GM19467 (cell line): ENCODE results near the gene SLC25A12.

Source experiments
- ATAC-seq: cut with Tn5 transposase; IDR thresholded peaks from one replicate; pipeline ENCODE4 v1.9.1; 2021; ENCODE audit warnings: mild to moderate bottlenecking, moderate library complexity; ENCODE audit not compliant: unreplicated experiment

Gene SLC25A12

DNA sequence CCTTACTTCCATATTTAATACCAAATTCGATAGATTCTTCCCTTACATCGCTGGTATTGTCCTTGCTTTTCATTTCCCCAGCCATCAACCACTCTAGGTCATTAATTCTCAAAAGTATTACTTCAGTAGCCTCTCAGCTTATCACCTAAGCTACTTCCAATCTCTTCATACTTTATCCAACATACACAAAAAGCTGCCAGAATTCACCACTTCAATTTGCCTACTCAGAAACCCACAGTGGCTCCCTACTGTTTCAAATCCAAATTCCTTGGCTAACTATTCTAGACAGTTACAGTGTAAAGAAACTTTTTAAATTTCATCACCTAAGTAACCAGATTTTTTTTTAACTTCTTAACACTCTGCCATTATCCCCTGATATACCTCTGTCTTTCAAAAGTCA is 4.7 kb downstream of the SLC25A12 start:
- no peak for ATAC-seq

DNA sequence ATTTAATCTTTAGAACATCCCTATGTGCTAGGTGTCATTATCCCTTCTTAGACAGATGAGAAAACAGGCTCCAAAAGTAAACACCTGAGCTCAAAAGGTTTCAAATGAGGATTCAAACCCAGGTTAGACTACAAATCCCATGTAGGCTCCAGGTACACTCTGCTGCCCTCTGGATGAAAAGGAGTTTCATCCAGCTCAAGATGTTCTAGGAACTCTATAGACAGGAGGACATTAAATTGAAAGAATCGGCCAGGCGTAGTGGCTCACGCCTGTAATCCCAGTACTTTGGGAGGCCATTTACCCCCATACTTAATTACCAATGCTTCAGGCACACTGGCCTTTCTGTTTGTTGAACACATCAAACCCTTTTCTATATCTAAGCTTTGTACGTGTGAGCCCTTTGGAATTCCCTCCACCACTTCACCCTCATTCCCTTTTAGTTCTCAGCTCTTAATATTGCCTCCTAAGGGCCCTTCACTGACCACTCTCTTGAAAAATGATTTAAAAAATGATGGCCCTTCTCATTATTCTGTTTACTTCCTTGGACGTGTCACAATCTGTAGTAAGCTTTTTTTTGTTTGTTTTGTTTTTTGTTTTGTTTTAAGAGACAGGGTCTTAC is 10.7 kb downstream of the SLC25A12 start:
- no peak for ATAC-seq

DNA sequence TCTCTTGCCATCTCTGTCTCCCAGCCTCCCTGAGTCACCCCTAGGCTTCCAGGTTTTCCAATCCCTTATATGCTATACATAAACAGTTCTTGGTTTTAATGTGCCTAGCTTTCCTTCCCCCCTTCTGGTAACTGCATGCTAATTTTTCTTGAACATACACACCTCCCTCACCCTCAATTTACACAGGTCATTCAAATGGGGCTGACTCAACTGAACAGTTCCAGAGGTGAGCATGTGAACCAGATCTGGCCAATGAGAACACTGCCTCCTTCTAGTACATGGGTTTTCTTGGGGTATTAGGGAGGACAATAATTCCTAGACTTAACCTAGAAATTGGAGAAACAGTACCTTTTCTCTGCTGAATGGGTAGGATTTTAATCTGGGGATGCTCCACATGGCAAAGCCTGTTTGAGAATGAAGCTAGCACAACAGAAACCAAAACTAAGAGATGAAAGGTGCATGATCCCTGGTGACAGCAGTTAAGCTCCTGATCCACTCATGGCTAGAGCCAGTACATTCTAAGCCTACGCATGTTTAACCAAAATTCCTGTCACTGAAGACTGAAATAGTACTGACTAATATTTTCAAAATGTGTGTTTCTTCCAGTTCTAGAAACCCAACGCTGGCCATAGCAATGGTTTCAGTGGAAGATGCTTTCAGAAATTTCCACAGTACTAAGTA is 11.8 kb downstream of the SLC25A12 start:
- no peak for ATAC-seq

DNA sequence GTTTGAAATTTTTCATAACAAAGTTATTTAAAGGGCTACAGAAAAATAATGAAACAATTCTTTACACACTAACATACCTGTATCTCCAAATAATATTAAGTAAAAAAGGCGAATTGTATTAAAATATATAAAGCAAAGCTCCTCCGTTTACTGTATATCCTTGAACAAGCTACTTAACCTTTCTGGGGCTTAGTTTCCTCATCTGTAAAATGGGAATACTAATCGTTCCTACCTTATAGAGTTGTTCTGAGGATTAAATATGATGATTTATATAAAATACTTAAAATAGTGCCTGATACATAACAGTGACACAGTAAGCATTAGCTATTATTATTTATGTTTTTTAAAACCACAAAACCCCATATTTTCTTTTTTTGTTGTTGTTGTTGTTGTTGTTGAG is 13.3 kb downstream of the SLC25A12 start:
- ATAC-seq: no peak

DNA sequence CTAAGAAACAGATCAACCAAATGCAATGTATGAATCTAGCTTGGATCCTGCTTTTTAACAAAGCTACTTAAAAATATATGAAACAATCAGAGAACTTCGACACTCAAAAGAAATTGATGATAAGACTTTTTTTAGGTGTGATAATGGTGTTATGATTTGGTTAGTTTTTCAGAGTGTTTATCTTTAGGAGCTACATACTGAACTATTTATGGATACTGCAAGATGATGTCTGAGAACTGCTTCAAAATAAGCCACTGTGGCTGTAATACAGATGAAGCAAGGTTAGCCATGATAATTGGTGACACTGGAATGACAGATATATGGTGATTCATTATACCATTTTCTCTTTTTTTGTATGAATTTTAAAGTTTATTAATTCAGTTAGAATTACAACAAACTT is 14.2 kb downstream of the SLC25A12 start:
- no peak for ATAC-seq

DNA sequence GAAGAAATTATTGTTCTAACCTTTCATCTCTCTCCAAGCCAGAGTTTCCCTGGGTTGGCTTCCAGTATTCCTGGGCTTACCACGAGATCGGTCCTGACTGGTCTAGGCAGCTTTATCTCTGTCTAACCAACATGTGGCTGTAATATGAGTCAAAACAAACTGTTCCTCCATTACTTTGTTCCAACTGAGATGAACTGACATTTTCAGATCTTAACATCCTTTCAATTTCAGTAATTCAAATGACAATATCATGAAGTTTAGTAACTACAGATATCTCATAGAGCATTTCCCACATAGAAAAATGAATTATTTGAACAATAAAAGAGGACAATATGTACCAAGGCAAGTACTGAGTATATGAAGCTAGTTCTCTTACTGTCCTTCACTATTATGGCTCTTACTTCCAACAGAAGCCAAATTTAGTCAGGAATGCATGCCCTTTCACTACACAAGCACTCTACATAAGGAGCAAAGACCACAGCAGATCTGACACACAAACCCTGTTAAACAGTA is 15.5 kb downstream of the SLC25A12 start:
- no peak for ATAC-seq

DNA sequence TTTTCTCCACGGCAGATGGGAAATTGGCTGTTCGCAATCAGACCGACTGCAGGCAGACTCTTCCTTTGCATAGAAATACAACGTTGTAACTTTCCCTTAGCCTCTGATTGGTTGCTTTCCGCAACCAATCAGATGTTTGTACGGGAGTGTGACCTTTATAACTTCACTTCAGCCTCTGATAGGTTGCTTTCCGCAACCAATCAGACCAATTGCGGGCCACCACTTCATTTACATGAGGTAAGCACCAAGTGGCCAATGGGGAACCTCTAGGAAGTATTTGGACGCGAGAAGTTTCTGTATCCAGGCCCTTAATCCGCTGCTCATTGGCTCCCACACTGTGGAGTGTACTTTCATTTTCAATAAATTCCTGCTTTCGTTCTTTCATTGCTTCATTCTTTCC is 19.1 kb downstream of the SLC25A12 start:
- ATAC-seq: no peak

DNA sequence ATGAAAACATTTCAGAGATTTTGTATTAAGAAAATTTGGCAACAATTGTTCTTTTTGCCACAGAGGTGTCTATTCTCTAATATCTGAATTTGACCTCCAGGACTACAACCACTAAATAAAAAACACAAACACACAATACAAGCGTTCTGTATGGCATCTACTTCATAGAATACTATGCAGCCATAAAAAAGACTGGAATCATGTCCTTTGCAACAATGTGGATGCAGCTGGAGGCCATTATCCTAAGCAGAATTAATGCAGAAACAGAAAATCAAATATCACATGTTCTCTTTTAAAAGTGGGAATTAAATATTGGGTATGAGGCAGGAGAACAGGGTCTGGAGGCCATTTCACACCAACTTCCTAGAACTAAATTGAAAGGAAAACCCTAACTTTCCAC is 19.5 kb downstream of the SLC25A12 start:
- no peak for ATAC-seq

DNA sequence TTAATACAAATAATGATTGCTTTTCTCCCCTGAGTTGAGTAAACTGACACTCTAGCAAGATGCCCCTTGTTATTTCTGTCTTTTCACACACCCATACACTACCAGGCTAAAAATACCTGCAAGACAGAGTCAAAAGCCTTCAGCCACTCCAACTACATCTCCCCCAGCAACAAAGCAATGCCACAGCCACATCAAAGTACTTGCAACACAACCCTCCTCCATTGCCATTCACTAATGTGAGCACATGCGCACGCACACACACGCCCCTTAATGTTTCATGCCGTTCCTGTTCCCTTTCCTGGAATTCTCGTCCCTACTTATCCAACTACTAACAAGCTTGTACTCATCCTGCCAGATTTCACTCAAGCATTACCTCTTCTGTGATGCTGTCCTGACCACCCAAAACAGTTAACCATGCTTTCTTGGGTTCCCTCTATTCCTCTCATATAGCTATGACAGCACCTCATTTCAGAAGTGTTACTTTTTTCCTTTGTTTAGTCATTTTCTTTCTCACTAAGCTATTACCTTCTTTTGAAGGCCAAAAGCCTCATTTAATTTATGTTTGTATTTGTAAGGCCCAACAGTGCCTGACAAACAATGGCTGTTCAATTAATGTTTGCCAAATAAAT is 29.6 kb downstream of the SLC25A12 start:
- ATAC-seq: no peak

DNA sequence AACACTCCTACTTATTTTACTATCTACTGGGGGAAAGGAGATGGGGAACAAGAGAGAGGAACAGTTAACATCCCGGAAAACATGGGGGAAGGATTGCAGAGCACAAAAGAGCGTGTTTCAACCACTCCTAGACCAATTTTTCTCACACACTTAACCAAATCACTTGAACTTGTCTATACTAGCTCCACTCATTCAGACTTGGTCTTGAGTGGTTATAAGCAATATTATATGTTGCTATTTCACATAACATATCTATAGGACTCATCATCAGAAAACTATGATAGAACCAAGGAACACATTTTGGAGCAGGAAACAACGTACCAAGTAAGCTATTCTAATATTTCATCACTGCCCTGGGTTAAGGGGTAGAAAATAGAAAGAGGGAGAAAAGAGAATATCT is 31.5 kb downstream of the SLC25A12 start:
- no peak for ATAC-seq

DNA sequence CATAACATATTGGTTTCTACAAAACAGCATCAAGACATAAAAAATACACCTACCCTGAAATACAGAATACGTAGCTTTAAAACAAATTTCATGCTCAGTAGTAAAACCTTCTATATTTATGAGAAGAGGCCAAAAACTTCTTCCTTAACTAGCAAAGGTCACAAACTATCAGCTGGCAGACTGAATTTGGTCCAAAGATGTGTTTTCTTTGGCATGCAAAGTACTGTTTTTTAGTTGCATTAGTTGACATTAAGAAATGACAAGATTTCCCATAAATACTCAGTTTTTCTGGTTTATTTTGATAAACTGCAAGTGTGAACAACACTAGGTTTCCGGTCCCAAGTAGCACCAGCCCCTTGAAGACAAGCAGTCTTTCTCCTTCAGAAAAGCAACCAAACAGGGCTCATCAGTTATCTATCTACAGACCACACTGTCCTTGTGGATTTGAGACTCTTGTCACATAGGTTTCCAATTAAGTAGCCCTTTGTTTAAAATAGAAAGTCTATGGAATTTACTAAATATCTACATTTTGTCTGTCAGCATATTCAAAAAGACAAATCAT is 35.6 kb downstream of the SLC25A12 start:
- ATAC-seq: no peak

DNA sequence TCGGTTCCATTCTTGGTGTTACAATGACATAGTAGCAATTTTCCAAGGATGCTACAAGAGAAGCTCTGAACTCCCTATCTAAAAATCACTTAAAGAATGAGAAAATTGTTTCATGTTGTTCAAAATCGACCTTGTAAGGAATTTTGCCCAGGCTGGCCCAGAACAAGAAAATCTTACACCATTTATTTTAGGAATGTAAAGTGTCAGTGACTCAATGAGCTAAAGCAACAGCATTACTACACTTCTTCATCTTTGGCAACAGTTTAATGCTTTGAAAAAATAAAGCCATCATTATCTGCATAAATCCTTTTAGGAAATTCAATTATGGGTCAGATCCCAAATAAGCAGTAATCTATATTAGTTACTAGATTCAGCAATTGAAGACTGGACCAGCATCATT is 38.6 kb downstream of the SLC25A12 start:
- ATAC-seq: no peak

DNA sequence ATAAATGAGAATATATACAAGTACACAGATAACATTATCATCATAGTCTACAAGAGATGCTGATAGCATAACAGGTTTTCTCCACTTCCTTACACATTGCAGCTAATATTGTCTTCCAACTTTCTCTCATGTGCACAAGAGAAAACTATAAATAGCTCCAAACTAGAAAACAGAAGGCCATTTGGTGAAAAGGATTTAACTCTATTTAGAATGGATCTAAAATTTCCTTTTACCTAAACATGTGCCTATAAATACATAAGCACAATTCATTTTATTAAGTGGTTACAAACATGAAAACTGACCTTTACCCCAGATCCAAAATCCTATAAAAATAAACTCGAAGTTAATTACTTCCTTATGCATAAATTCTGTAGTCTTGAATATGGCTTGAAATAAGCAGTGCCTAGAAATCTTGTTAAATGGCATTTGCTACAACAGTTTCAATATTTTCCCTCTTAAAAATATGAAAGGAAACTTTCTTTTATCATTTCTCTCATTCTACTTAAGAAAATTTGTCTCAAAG is 41.6 kb downstream of the SLC25A12 start:
- no peak for ATAC-seq

DNA sequence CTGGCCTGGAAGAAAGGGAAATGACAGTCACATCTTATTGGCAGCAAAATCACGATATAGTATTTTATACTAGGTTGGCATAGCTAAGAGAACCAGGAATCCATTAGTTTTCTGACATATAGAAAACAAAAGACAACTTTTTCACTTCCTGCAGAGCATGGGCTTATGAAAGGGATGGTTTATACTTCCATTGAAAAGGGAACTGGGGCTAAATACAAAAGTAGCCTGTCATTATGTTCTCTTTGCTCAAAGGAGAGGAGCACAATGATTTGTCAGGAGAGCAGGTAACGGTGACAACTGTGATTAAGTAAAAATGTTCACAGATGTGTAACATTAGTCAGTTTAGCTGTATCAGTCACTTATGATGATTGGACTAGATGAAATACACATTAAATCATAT is 46.4 kb downstream of the SLC25A12 start:
- ATAC-seq: no peak

DNA sequence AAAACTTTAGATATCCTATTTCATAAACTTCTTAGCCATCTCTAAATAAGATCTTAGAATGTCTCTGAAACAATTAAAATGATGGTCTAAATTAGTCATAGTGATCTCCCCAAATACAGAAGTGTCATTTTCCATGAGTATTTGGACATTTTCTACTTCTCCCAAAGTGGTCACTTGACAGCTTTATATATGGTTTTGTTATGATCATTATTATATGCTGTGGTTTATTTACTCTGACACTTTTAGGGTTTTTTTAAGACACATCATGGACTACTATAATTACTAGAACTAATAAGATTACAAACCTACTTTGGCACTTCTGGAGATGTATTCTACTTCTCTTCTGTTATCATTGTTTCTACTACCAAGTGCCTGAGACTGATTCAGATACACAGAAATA is 47.1 kb downstream of the SLC25A12 start:
- ATAC-seq: no peak

DNA sequence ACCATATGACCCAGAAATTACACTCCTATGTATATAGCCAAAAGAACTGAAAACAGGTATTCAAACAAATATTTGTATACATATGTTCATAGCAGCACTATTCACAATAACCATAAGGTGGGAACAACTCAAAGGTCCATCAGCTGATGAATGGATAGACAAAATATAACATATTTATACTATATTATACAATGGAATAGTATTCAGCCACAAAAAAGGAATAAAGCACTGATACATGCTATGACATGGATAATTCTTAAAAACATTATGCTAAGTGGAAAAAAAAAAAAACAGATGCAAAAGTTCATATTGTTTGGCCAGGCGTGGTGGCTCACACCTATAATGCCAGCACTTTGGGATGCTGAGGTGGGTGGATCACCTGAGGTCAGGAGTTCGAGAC is 52.0 kb downstream of the SLC25A12 start:
- no peak for ATAC-seq

DNA sequence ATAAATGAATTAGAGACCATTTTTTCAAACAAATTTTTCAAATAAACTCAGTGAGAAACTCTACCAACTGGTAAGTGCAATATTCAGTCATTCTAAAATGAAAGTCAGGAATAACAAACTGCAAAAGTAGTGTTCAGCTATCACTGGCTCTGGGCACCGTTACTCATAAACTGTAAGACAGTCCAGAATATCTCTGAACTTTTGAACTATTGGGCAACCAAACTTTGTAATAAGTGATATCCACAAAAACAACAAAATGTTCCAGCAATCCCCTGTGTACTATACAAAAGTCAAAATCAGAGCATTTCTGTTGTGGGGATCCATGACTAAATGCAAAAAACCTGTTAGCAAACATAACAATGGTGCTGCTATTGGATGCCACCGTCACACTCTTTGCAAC is 56.3 kb downstream of the SLC25A12 start:
- no peak for ATAC-seq

DNA sequence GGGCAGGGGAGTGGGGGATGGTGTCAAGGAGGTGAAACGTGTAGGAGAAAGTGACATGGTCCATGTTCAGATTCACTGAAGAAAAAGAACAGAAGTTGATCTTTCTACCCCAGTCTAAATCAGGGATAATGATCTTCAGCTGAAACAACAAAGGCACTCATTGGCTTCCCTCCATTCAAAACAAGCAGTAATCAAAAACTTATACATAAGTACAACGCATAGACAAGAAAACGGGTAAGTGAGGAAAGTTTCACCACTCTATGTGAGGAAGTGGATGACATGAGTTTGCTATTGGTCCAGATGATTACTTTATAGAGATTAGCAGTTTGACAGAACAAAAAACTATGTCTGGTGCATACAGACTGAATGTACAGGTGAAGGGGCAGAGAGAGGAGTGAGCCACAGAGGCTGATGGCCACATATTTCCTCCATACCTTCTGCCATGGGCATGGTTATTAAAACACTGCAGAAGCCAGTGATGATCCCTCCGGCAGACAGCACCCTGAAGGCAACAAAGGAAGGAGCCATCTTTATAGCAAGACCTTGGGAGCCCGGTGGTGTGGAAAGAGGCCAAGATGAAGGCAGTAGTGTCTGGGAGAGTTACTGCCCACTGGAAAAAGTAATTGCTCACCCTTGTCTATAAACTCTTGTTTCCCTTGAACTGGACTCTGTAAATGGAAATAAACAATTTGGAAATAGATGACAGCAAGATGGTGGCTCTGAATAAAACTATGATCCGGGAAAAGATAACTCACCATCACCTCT is 57.7 kb downstream of the SLC25A12 start:
- no peak for ATAC-seq

DNA sequence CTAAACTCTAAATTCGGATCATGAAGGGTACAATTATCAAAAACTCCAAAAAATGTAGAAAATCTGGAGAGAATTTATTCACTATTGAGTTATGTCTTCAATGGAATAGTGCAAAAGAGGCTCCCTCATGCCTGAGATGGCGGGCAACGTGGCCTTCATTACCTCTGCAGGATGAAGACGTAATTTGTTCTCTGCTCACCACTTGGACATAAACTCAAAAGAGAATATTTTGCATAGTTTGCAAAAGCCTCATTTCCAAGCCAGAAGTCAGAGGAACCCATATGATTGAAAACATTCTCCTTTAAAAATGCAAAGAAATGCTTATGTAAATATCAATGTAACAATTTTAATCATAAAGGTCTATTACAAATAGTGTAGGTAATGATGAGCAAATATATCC is 58.7 kb downstream of the SLC25A12 start:
- no peak for ATAC-seq

DNA sequence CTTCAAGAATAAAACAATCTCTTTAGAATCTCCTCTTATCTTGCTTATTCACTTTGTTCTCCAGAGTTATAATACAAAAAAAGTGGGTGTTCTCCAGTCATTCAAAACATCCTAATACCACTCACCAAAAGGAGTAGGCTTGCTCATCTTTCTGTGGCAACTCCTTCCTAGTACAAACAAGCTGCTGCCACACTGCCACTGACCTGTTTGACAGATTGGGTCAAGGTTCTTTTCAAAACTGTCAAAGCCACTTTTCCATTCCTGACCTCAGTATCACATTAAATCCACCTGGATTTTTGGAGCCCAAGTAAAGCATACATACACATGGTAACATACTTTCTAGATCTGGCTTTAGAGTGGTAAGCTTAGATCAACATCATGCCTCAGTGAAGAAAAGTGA is 59.8 kb downstream of the SLC25A12 start:
- no peak for ATAC-seq

DNA sequence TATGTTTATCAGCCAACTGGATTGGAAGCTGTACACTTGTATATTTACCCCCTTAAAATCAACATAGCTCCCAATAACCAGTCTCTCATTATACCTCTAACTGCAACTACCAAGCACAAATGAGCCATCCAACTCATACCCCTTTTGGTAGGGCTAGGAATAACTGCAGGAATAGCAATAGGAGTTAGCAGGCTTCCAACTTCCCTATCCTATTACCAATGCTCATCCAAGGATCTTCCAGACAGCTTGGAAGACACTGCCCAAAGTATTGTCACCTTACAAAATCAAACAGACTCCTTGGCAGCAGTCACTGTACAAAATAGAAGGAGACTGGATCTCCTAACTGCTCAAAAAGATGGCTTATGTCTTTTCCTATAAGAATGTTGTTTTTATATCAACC is 61.6 kb downstream of the SLC25A12 start:
- no peak for ATAC-seq
